GM12892 (cell line): ENCODE results near the gene CYTL1.

Source experiments
- POLR2A ChIP-seq: IDR thresholded peaks from 2 replicates; pipeline ENCODE4 v1.6.1; 2011; ENCODE audit warnings: low read depth, low read length, control low read depth
- POLR2AphosphoS5 ChIP-seq: IDR thresholded peaks from 2 replicates; pipeline ENCODE4 v1.6.1; 2011; ENCODE audit warnings: low read depth, low read length, control low read depth
- TAF1 ChIP-seq: IDR thresholded peaks from 2 replicates; pipeline ENCODE4 v1.6.1; 2011; ENCODE audit warnings: low read depth, mild to moderate bottlenecking, control low read depth, low read length, borderline replicate concordance

GRCh38 chr4:5066101-5066500 is 46.8 kb upstream of the CYTL1 start:
- TF ChIP-seq POLR2A: no peak
- TF ChIP-seq POLR2AphosphoS5: no peak
- no peak for TF ChIP-seq TAF1
